GM12878 (cell line): ENCODE results near the gene GALNT16. TPM values are rescaled to one million over a fixed set of nuclear protein-coding genes. Genes with fewer than 3 reads are reported as not detected.

Experiments used
- ATAC-seq: fragments of 200-7000 bp; cut with Tn5 transposase; 3 replicates; pipeline ENCODE4 v1.9.1; 2020; ENCODE audit warnings: mild to moderate bottlenecking, moderate library complexity
- BruUV-seq: library from RNA; stranded (reverse); fragments of 400-500 nt; replicated peaks from 2 replicates; lab custom pipeline; 2021; lab: Mats Ljungman, UMichigan
- CTCF ChIA-PET: fragments of 300-600 bp; sonication (Branson Sonifier 250); formaldehyde crosslinking; extraction: SDS; loops from one replicate; lab custom pipeline; 2021; ENCODE audit warnings: inconsistent platforms; lab: Yijun Ruan, JAX
- POLR2A ChIA-PET: fragments of 350-600 bp; formaldehyde crosslinking; extraction: SDS; loops from one replicate; lab custom pipeline; 2021; ENCODE audit warnings: inconsistent platforms; lab: Charles Lee
- RAD21 ChIA-PET: fragments of 300-600 bp; sonication (Branson Sonifier 250); formaldehyde crosslinking; loops from one replicate; lab custom pipeline; 2023; ENCODE audit warnings: antibody characterized with exemption; ENCODE audit not compliant: unreplicated experiment; lab: Charles Lee
- SMC1A ChIA-PET: fragments of 300-600 bp; sonication (Branson Sonifier 250); formaldehyde crosslinking; loops from one replicate; lab custom pipeline; 2023; ENCODE audit not compliant: unreplicated experiment, uncharacterized antibody; lab: Charles Lee
- DNase-seq: peaks from one replicate; pipeline ENCODE4 v3.0.0-alpha.2; 2011; ENCODE audit warnings: low read depth, low spot score
- FAIRE-seq: peaks from 3 replicates; lab custom pipeline; 2011; peaks lifted over from hg19 to GRCh38; lab: Jason Lieb, UNC
- H2AFZ ChIP-seq: 2 replicates; pipeline ENCODE4 v1.6.0; 2011; ENCODE audit warnings: low read depth, low read length, control low read depth; ENCODE audit not compliant: control insufficient read depth
- H3K27ac ChIP-seq: 2 replicates; pipeline ENCODE4 v1.5.1; 2011; ENCODE audit warnings: control low read depth; ENCODE audit not compliant: control insufficient read depth, insufficient read depth
- H3K27me3 ChIP-seq, 2 experiments: replicated peaks in 1 of 2; 2 replicates each; pipeline versions ENCODE4 v1.6.0 to v1.6.1; 2011; ENCODE audit warnings: low read length in 1 of 2; ENCODE audit not compliant: control insufficient read depth in 2 of 2, insufficient read depth in 2 of 2
- H3K36me3 ChIP-seq, 2 experiments: 2 replicates each; pipeline ENCODE4 v1.5.1; 2011; ENCODE audit warnings: low read length in 1 of 2; ENCODE audit not compliant: control insufficient read depth in 2 of 2, insufficient read depth in 2 of 2
- H3K4me1 ChIP-seq: 2 replicates; pipeline ENCODE4 v1.6.1; 2011; ENCODE audit warnings: mild to moderate bottlenecking, low read length, moderate library complexity, mixed read lengths; ENCODE audit not compliant: control insufficient read depth, insufficient read depth
- H3K4me2 ChIP-seq: 2 replicates; pipeline ENCODE4 v1.6.0; 2011; ENCODE audit warnings: control low read depth; ENCODE audit not compliant: control insufficient read depth, insufficient read depth
- H3K4me3 ChIP-seq: fragments of 200-600 bp; sonication (generic); 2 replicates; pipeline ENCODE4 v1.5.1; 2016
- H3K79me2 ChIP-seq: 2 replicates; pipeline ENCODE4 v1.6.0; 2011; ENCODE audit warnings: low read length; ENCODE audit not compliant: control insufficient read depth, insufficient read depth
- H3K9ac ChIP-seq: 2 replicates; pipeline ENCODE4 v1.8.0; 2011; ENCODE audit warnings: low read length, control low read depth, mixed read lengths; ENCODE audit not compliant: control insufficient read depth, insufficient read depth
- H3K9me3 ChIP-seq: replicated peaks from 3 replicates; pipeline ENCODE4 v1.5.1; 2011; ENCODE audit warnings: mild to moderate bottlenecking, low read length; ENCODE audit not compliant: control insufficient read depth, insufficient read depth
- H4K20me1 ChIP-seq: 2 replicates; pipeline ENCODE4 v1.6.0; 2011; ENCODE audit not compliant: control insufficient read depth, insufficient read depth
- ATF3 ChIP-seq: IDR thresholded peaks from 2 replicates; pipeline ENCODE4 v1.6.1; 2011; ENCODE audit warnings: low read depth, mild to moderate bottlenecking, low read length, moderate library complexity, borderline replicate concordance; ENCODE audit errors: extremely low read depth
- HDAC6 ChIP-seq: fragments of 200-600 bp; sonication (generic); IDR thresholded peaks from one replicate; pipeline ENCODE4 v1.8.0; 2017; ENCODE audit warnings: antibody characterized with exemption; ENCODE audit not compliant: unreplicated experiment
- JUNB ChIP-seq: IDR thresholded peaks from 2 replicates; pipeline ENCODE4 v1.6.1; 2016; ENCODE audit warnings: antibody characterized with exemption, mild to moderate bottlenecking
- NR2C2 ChIP-seq: IDR thresholded peaks from 2 replicates; pipeline ENCODE4 v1.6.1; 2011; ENCODE audit warnings: borderline replicate concordance, low read depth; ENCODE audit not compliant: control insufficient read depth, insufficient read length
- NR2F1 ChIP-seq: fragments of 450-650 bp; conservative IDR thresholded peaks from 2 replicates; pipeline ENCODE4 v1.6.1; 2017; ENCODE audit warnings: mild to moderate bottlenecking
- RELB ChIP-seq: fragments of 450-650 bp; IDR thresholded peaks from 2 replicates; pipeline ENCODE4 v1.6.1; 2017; ENCODE audit warnings: low read depth, mild to moderate bottlenecking, moderate library complexity
- RUNX3 ChIP-seq: IDR thresholded peaks from 2 replicates; pipeline ENCODE4 v1.6.1; 2012; ENCODE audit warnings: low read length, inconsistent platforms
- SUZ12 ChIP-seq: fragments of 200-600 bp; sonication (generic); IDR thresholded peaks from one replicate; pipeline ENCODE4 v1.6.1; 2018; ENCODE audit warnings: antibody characterized with exemption, mild to moderate bottlenecking; ENCODE audit not compliant: unreplicated experiment
- WGBS: methylation state at CpG from one replicate; pipeline ENCODE4 v1.1.6; 2016; ENCODE audit warnings: low lambda C conversion rate; ENCODE audit not compliant: insufficient replicate concordance, insufficient coverage; ENCODE audit errors: missing lambda C conversion rate; 5-methylcytosine and 5-hydroxymethylcytosine counted together
- in situ Hi-C: fragments of 300-500 bp; cut with MboI; formaldehyde crosslinking; loops from 9 replicates; pipeline ENCODE4 v1.14.3; 2018; ENCODE audit warnings: mixed read lengths
- intact Hi-C: fragments of 100-400 bp; cut with micrococcal nuclease; formaldehyde crosslinking; loops from one replicate; pipeline ENCODE4 v1.14.2; 2022; ENCODE audit not compliant: unreplicated experiment
- polyA plus RNA-seq, 11 experiments: library from polyadenylated mRNA; depleted of rRNA in 4 of 11; unstranded in 6 of 11; stranded (reverse) in 5 of 11; fragments of >200 nt; fragmentation: Nextera tagmentation in 4 of 11; fragmentation: Illumina TruSeq in 1 of 11; extraction: Ambion mirVana in 4 of 11; extraction: Trizol in 1 of 11; gene quantifications; 1 replicate in 1 of 11; 2 replicates in 10 of 11; pipeline versions ENCODE4 v1.2.1 to v1.2.3, GENCODE V29; 2011 to 2016; ENCODE audit warnings: inconsistent platforms in 2 of 11, missing spikeins in 2 of 11, low read depth in 1 of 11
- total RNA-seq, 4 experiments: library from RNA; depleted of rRNA in 3 of 4; stranded (reverse); fragments of >200 nt in 3 of 4; fragmentation: Illumina TruSeq in 1 of 4; extraction: Trizol in 1 of 4; gene quantifications; 2 replicates each; pipeline versions ENCODE4 v1.2.1 to v1.2.3, GENCODE V29; 2013 to 2021

Gene GALNT16
- total and polyA plus RNA-seq, 10 of the 15 experiments (the other 5 are each of a cell fraction or from before 2014, with no cell fraction given), result under 0.01 to 0.08 (median 0.03) TPM; not detected in 3

GRCh38 chr14:69260190-69260860 lies 367 bp downstream of the GALNT16 start:
- peak; percentile 10; the same call in 1 of the 3 replicates for ATAC-seq
- in situ Hi-C loops, result no loop called here
- no peak overlapping the region for H3K4me3 ChIP-seq
- TF ChIP-seq NR2C2, result no peak
- TF ChIP-seq JUNB, result no peak
- TF ChIP-seq RUNX3, result no peak
- TF ChIP-seq HDAC6, result peak; percentile 78
- TF ChIP-seq RELB, result no peak
- TF ChIP-seq SUZ12, result peak; percentile 75
- no peak for TF ChIP-seq ATF3
- TF ChIP-seq NR2F1, result no peak
- TF ChIP-seq, all 136 proteins: peak for 2
- Histone ChIP-seq H3K27ac (no peak overlapping the region), H3K36me3 (no peaks in the 10 kb centered on the region), H3K27me3 (peaks cover 22 to 25% of the 10 kb centered on the region in 2 experiments), H4K20me1 (no peaks in the 10 kb centered on the region), H3K9me3 (no peaks in the 10 kb centered on the region), H3K4me1 (peaks cover 4% of the 10 kb centered on the region), H3K4me2 (peak overlapping the region; percentile 59; the same call in 1 of the 2 replicates), H2AFZ (no peak overlapping the region), H3K9ac (no peak overlapping the region), H3K79me2 (no peaks in the 10 kb centered on the region)
- CTCF ChIA-PET, result interaction anchor here (1.0 to 4.2 kb wide), 5 partner anchors 18 to 314 kb away, joined by 3 to 33 read pairs (median 4); partner anchors contain the start of gene CCDC177
- SMC1A ChIA-PET, result no interaction called here
- FAIRE-seq (no peak), DNase-seq (no peak)
- POLR2A ChIA-PET, result no interaction called here
- intact Hi-C loops, result loop anchor here (2.0 kb wide), 1 partner anchor 200 kb away; no protein-coding TSS in a partner anchor
- RAD21 ChIA-PET, result interaction anchor here (1.0 to 3.6 kb wide), 5 partner anchors 94 to 221 kb away, joined by 3 to 34 read pairs (median 4); no protein-coding TSS in a partner anchor
- 5% methylated on average over 60 of the region's 78 CpGs for WGBS
- BruUV-seq, result no TSS peak
